Occipital lobe (tissue), 2 donors: Measurements from ENCODE around the gene FAM32A. TPM values are rescaled to one million over a fixed set of nuclear protein-coding genes. Genes with fewer than 3 reads are reported as not detected.

Experiments
- DNase-seq: peaks from one replicate; lab custom pipeline; 2025; lab: John Stamatoyannopoulos, UW
- total RNA-seq: library from RNA; depleted of rRNA; stranded (reverse); fragments of >200 nt; gene quantifications from one replicate; pipeline ENCODE4 v1.2.3, GENCODE V29; 2014

Gene FAM32A
- 89.1 TPM for total RNA-seq

- DNase-seq = peak; percentile 96
These were observed at the start of gene FAM32A for GRCh38 chr19:16185123-16185767. TSS of gene FAM32A (plus strand) at chr19:16185410. CDS start at chr19:16185443, 33 bp downstream.

GRCh38 chr19:16135430-16136127 lies 49.6 kb upstream of the FAM32A start:
- no peak for DNase-seq

DNA sequence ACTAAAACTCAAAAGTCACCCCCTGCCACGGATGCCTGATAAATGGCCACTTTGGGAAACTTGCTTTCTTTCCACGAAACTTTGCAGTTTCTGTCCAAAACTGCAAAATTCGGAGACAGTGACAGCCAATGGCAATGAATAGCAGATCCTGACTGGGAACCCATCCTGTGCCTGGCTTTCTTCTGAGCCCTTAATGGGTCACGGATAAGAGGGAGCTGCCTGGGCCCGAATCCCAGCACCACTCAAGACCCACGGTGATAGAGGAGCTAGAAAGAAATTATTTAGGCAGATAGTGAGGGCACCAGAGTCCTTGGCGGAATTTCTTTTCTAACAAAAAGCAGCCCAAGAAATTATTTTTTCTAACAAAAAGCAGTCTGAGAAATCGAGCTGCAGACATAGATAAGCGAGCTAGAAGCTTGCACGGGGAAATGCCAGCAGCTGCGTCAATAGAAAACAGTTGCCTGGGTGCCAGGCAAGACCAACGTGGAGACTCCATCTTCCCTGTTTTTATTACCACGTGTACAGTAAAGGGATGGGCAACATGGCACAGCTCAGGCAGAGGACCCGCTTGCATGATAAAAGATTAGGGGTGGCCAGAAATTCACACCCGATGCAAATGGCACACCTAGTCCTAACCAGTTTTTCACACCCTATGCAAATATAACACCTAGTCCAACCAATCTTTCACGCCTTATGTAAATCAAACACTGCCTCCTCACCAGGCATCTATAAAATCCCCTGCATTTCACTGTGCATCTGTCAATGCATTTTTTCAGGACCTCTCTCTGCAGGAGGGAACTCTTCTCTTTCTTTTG lies 48.8 kb upstream of the FAM32A start:
- no peak for DNase-seq

DNA sequence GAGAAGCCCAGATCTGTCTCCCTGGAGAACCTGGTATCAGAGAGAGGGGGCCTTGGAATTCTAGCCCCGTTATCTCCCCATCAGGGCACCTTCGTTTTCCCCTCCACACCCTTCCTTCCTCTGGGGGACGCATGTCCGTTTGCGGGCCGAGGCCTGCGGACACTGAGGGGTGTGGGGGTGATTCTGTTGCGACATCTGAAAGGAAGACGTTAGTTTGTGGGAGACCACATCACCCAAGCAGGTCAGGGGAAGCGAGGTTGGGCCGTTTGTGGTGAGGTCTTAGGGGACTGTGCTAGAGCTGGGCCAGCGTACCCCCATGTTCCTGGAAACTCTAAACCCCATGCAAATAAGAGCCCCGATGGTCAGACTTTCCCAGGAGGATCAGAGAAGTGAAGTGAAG lies 45.5 kb upstream of the FAM32A start:
- DNase-seq = no peak

GRCh38 chr19:16141043-16141442 lies 44.2 kb upstream of the FAM32A start:
- DNase-seq = no peak

GRCh38 chr19:16142032-16142580 lies 43.1 kb upstream of the FAM32A start:
- no peak for DNase-seq

DNA sequence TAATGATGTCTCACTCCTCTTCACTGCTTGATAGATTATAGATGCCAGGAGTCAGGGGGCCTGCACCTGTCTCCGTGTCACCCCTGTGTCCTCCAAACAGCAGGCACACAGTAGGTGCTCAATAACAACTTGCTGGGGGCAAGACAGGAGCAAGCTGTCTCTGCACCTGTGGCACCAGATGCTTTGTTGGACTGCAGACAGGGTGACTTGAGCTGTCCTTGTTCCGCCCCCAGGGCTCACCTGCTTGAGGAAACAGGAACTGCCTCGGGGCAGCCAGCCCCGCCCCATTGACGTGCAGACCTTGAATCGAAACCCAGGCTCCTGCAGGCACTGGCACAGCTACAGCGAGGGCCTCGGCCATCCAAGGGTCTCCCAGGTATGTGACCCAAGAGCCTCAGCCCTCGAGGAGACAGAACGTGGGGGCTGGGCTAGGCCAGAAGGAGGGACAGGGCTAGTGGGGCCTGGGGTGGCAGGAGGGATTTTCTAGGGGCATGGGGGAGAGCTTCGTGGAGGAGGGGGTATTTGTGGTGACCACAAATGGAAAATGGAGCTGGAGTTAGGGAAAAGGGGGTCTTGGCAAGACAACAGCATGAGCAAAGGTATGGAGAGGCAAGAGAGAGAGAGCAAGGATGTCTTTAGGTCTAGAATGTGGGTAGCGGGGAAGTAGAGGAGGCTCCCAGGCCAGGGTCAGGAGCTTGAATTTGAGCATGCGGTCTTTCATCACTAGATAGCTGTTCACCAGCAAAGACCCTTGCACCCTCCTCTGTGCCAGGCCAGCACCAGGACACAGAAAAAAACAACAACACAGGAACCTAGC lies 41.6 kb upstream of the FAM32A start, which contains the start of gene HSH2D:
Gene HSH2D, plus strand, starts transcription at position 287 of the 817 bp plus-strand sequence. CDS start 5,066 bp downstream, outside the sequence.
- no peak for DNase-seq

GRCh38 chr19:16144216-16144581 lies 41.0 kb upstream of the FAM32A start:
- DNase-seq = no peak

DNA sequence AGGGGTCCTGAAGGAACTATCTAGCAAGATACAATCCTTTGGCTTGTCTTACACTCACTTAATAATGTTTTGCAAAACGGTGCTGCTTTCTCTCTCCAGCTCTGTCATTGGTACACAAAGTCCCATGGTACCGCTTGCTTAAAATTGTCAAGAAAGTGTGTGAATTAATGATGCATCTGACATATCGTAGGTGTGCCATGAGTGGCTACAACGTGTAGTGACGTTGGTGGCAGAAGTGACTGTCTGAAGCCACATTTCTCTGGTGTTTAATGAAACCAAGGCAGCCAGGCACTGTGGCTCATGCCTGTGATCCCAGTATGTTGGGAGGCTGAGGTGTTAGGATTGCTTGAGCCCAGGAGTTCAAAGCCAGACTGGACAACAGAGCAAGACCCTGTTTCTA lies 39.1 kb upstream of the FAM32A start:
- no peak for DNase-seq

DNA sequence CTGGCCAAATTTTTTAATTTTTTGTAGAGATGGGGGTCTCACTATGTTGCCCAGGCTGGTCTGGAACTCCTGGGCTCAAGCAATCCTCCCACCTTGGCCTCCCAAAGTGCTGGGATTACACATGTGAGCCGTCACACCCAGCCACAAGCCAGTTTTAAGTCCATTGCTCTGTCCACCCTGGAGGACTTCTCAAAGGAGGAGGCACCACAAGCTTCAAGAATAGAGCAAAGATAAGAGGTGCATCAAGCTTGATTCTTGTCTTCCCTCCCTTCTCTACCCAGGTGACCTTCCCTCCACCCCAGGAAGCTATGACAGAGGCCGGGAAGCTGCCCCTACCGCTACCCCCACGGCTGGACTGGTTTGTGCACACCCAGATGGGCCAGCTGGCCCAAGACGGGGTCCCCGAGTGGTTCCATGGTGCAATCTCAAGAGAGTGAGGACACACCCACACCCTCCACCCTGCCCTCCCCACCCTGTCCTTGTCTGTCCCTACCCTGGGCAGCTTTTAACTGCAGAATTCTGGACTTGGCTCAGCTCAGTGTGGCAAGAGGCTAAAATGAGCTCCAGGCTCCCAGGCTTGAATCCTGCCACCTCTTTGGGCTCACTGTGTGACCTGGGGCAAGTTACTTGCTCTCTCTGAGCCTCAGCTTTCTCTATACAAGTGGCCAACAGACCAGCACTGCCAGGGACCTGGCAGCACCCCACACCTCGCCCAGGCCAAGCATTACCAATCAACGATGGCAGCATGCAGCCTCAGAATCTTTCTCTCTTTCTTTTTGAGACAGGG lies 36.6 kb upstream of the FAM32A start:
- DNase-seq = no peak

GRCh38 chr19:16153582-16154336 lies 31.5 kb upstream of the FAM32A start:
- DNase-seq = no peak

DNA sequence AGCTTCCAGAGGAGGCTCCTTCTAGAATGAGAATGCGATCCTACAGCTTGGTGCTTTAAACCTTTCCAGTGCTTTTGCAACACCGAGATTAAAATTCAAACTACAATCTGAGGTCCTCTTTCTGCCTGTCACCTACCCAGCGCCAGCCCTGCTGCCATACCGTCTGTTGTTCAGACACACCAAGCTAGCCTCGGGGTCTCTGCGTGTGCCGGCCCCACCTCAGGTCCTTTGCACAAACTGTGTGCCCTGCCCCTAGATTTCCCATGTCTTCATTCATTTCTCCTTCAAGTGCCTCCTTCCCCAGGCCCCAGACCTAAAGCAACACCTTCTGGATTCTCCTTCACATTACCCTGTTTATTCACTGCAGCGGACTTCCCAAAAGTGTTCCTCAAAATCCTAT lies 30.7 kb upstream of the FAM32A start:
- DNase-seq = no peak

GRCh38 chr19:16155128-16155527 lies 30.1 kb upstream of the FAM32A start:
- no peak for DNase-seq

DNA sequence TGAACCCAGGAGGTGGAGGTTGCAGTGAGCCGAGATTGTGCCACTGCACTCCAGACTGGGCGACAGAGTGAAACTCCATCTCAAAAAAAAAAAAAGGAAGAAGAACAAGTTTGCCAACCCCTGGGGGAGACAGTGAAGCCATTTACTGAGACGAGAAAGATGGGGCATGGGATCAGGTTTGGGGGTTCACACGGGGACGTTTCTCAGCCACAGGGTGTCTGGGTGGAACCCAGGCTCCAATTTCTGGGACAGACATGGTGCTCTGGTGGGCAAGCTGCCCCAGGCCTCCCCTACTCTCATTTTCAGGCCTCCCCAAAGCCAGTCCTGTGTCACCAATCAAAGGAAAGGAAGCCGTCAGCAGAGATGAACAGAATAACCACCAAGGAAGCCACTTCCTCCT lies 28.3 kb upstream of the FAM32A start:
- no peak for DNase-seq

- DNase-seq = no peak
These were observed 27.6 kb upstream of the FAM32A start for GRCh38 chr19:16157601-16158000.

- no peak for DNase-seq
These were observed 25.6 kb upstream of the FAM32A start for GRCh38 chr19:16159655-16160054.

DNA sequence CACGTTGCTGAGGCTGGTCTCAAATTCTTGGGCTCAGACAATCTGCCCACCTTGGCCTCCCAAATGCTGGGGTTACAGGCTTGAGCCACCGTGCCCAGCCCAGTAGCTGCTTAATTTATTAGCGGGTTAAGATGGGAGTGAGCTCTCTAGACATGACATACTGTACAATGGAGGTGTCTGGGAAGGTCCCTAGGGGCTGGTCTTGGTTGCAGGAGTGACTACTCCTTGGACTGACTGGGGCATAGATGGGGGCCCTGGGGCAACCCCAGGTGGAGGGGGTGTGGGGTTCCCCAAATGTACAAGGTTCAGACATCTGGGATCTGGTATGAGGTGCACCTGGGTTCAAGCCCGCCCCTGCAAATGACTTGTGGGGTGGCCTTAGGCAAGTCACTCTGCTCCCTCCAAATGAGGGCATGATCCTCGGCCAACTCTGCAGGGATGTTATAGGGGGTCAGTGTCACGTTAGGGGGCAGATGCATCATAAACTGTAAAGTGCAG lies 24.7 kb upstream of the FAM32A start:
- DNase-seq = no peak

- DNase-seq = no peak
These were observed 24.2 kb upstream of the FAM32A start for GRCh38 chr19:16160943-16161560.

GRCh38 chr19:16161840-16162239 lies 23.4 kb upstream of the FAM32A start:
- no peak for DNase-seq
